Endodermal cell (in vitro differentiated cells): ENCODE measurements around the gene SH3PXD2A. TPM values are rescaled to one million over a fixed set of nuclear protein-coding genes. Genes with fewer than 3 reads are reported as not detected.

Experiments
- DNase-seq: peaks from one replicate; pipeline ENCODE4 v3.0.0-alpha.2; 2017
- H3K27ac ChIP-seq: 2 replicates; pipeline ENCODE4 v1.5.1; 2013; ENCODE audit warnings: mild to moderate bottlenecking, low read depth, low read length, moderate library complexity
- H3K27me3 ChIP-seq: 2 replicates; pipeline ENCODE4 v1.6.1; 2013; ENCODE audit warnings: mild to moderate bottlenecking, low read length, moderate library complexity; ENCODE audit not compliant: insufficient read depth, control insufficient read depth, poor library complexity, severe bottlenecking
- H3K36me3 ChIP-seq: 2 replicates; pipeline ENCODE4 v1.7.0; 2013; ENCODE audit warnings: mild to moderate bottlenecking, low read length, moderate library complexity; ENCODE audit not compliant: control insufficient read depth, insufficient read depth
- H3K4me1 ChIP-seq: one replicate; pipeline ENCODE4 v1.7.0; 2013; ENCODE audit warnings: low read length; ENCODE audit not compliant: control insufficient read depth, insufficient read depth
- H3K4me3 ChIP-seq: 2 replicates; pipeline ENCODE4 v1.5.1; 2013; ENCODE audit warnings: mild to moderate bottlenecking, low read length, moderate library complexity
- H3K9ac ChIP-seq: 2 replicates; pipeline ENCODE4 v1.6.1; 2013; ENCODE audit warnings: mild to moderate bottlenecking, low read length, moderate library complexity; ENCODE audit not compliant: poor library complexity, severe bottlenecking; ENCODE audit errors: extremely low read depth
- H3K9me3 ChIP-seq: 2 replicates; pipeline ENCODE4 v1.6.1; 2013; ENCODE audit warnings: mild to moderate bottlenecking, low read length, moderate library complexity; ENCODE audit not compliant: control insufficient read depth
- H3K27ac Mint-ChIP-seq: 2 replicates; pipeline ENCODE4 v1.8.0; 2020; ENCODE audit warnings: mixed read lengths
- H3K27me3 Mint-ChIP-seq: 2 replicates; pipeline ENCODE4 v1.8.0; 2021; ENCODE audit warnings: mild to moderate bottlenecking, mixed read lengths; ENCODE audit not compliant: insufficient read depth
- H3K36me3 Mint-ChIP-seq: 2 replicates; pipeline ENCODE4 v1.8.0; 2020; ENCODE audit warnings: low read depth, mixed read lengths
- H3K4me1 Mint-ChIP-seq: 2 replicates; pipeline ENCODE4 v1.8.0; 2020; ENCODE audit warnings: mixed read lengths
- H3K4me3 Mint-ChIP-seq: 2 replicates; pipeline ENCODE4 v1.8.0; 2020; ENCODE audit warnings: mild to moderate bottlenecking, moderate library complexity, mixed read lengths
- H3K9me3 Mint-ChIP-seq: 2 replicates; pipeline ENCODE4 v1.8.0; 2020; ENCODE audit warnings: mild to moderate bottlenecking, mixed read lengths
- WGBS, 2 experiments: methylation state at CpG; one replicate each; pipeline versions ENCODE4 v1.1.5 to v1.1.7; 2013; ENCODE audit warnings: missing lambda C conversion rate in 2 of 2, mixed read lengths in 1 of 2; ENCODE audit not compliant: insufficient coverage in 1 of 2, insufficient read length in 1 of 2; 5-methylcytosine and 5-hydroxymethylcytosine counted together
- total RNA-seq, 2 donors: library from RNA; stranded (reverse); fragmentation: NEBNext Ultra II Directional in 1 of 2; extraction: Animal tissue kit (Norgen Biotek cat#: 25700) in 1 of 2; gene quantifications; 2 replicates in 1 of 2; 3 replicates in 1 of 2; pipeline ENCODE4 v1.2.1, GENCODE V29; 2021
- TF ChIP-seq, protein P1 (sequence below): fragments of 200-600 bp; sonication (generic); conservative IDR thresholded peaks from 2 replicates; pipeline ENCODE4 v1.5.0; 2021; ENCODE audit warnings: antibody characterized with exemption, mild to moderate bottlenecking

The SH3PXD2A gene
- total RNA-seq, 2 donors from 2014 or later, result 15.7 to 22.6 TPM

DNA sequence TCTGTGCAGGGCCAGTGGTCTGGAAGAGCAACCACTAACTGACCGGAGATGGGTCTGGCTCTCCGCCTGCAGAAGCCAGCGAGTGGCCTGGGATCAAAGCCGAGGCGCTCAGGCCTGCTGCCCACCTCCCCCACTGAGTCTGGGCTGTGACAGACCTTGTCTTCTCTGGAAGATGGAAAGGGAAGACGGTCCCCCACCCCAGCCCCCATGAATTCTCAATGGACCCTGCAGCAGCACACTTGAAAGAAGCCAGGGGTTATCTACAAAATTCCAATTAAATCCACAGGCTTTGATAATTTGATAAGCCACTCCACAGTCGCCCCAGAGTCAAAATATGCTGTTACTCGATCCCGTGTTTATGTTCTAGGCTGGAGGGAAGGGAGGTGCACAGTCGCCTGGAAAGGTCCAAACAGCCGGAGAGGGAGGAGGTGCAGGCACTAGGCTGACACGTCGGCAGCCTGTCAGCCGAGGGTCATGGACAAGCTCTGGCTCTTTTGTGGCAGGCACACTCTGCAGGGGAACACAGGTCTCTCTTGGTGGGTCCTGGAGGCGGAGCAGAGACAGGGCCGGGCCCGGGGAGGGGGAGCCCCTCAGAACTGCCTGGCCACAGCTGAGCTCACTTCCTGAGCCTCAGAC lies 134.9 kb downstream of the SH3PXD2A start:
- WGBS, 2 experiments, result 85 to 86% methylated on average over 16 to 17 of the region's 17 CpGs
- H3K9me3 Mint-ChIP-seq, result no peaks in the 10 kb centered on the region
- H3K27me3 Mint-ChIP-seq, result no peaks in the 10 kb centered on the region
- H3K4me3 Mint-ChIP-seq, result no peak overlapping the region
- no peak overlapping the region for H3K27ac Mint-ChIP-seq
- Histone ChIP-seq H3K9ac (no peak overlapping the region), H3K36me3 (no peaks in the 10 kb centered on the region), H3K4me1 (no peaks in the 10 kb centered on the region), H3K9me3 (no peaks in the 10 kb centered on the region), H3K27ac (no peak overlapping the region), H3K27me3 (no peaks in the 10 kb centered on the region), H3K4me3 (no peak overlapping the region)
- no peaks in the 10 kb centered on the region for H3K4me1 Mint-ChIP-seq
- no peak for DNase-seq
- TF ChIP-seq, protein P1, sequence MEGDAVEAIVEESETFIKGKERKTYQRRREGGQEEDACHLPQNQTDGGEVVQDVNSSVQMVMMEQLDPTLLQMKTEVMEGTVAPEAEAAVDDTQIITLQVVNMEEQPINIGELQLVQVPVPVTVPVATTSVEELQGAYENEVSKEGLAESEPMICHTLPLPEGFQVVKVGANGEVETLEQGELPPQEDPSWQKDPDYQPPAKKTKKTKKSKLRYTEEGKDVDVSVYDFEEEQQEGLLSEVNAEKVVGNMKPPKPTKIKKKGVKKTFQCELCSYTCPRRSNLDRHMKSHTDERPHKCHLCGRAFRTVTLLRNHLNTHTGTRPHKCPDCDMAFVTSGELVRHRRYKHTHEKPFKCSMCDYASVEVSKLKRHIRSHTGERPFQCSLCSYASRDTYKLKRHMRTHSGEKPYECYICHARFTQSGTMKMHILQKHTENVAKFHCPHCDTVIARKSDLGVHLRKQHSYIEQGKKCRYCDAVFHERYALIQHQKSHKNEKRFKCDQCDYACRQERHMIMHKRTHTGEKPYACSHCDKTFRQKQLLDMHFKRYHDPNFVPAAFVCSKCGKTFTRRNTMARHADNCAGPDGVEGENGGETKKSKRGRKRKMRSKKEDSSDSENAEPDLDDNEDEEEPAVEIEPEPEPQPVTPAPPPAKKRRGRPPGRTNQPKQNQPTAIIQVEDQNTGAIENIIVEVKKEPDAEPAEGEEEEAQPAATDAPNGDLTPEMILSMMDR, result no peak
- H3K36me3 Mint-ChIP-seq, result peaks cover 22% of the 10 kb centered on the region

DNA sequence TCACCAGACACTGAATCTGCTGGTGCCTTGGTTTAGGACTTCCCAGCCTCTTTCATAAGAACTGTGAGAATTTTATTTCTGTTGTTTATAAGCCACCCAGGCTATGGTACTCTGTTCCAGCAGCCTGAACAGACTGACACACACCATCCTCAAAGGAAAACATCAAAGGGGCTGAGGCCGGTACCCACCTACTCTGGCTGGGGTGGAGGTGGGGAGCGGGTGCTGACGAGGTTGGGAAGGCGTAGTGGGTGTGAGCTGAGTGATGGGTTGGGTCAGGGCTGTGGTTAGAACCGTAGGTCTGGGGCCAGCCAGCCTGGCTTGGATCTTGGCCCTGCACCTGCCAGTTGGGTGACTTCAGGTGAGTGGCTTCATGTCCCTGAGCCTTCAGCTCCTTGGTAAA lies 136.3 kb downstream of the SH3PXD2A start:
- Mint-ChIP-seq H3K4me1 (no peaks in the 10 kb centered on the region), H3K9me3 (no peaks in the 10 kb centered on the region), H3K27ac (peak overlapping the region; percentile 61), H3K4me3 (no peak overlapping the region), H3K27me3 (no peaks in the 10 kb centered on the region), H3K36me3 (peaks cover 19% of the 10 kb centered on the region)
- H3K27ac ChIP-seq, result no peak overlapping the region
- TF ChIP-seq, protein P1, result no peak
- WGBS, 2 experiments, result 94 to 100% methylated on average over 2 to 4 of the region's 5 CpGs
- no peaks in the 10 kb centered on the region for H3K4me1 ChIP-seq
- H3K9me3 ChIP-seq, result no peaks in the 10 kb centered on the region
- DNase-seq, result no peak
- H3K4me3 ChIP-seq, result no peak overlapping the region
- no peaks in the 10 kb centered on the region for H3K36me3 ChIP-seq
- no peak overlapping the region for H3K9ac ChIP-seq
- no peaks in the 10 kb centered on the region for H3K27me3 ChIP-seq

DNA sequence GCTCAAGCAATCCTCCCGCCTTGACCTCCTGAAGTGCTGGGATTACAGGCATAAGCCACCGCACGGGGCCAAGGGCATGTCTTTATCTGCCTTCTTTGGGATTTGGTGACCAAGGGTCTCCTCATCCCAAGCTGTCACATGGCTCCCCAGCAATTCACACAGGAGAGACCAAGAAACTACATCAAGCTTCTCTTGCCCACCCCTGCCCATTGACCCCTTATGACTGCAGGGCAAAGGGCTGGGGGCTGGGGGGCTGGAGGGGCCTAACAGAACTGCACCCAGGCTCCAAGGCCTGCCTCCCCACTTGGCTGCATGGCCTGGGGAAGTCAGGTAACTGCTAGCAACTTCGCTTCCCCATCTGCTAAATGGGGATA lies 137.1 kb downstream of the SH3PXD2A start:
- H3K36me3 ChIP-seq, result no peaks in the 10 kb centered on the region
- H3K4me3 ChIP-seq, result no peak overlapping the region
- H3K4me1 Mint-ChIP-seq, result no peaks in the 10 kb centered on the region
- H3K9me3 Mint-ChIP-seq, result no peaks in the 10 kb centered on the region
- no peak for DNase-seq
- no peak overlapping the region for H3K27ac Mint-ChIP-seq
- H3K9me3 ChIP-seq, result no peaks in the 10 kb centered on the region
- no peaks in the 10 kb centered on the region for H3K27me3 Mint-ChIP-seq
- H3K36me3 Mint-ChIP-seq, result peaks cover 14% of the 10 kb centered on the region
- H3K27me3 ChIP-seq, result no peaks in the 10 kb centered on the region
- no peak overlapping the region for H3K27ac ChIP-seq
- 93 to 100% methylated on average over 3 to 4 of the region's 4 CpGs for WGBS, 2 experiments
- H3K4me3 Mint-ChIP-seq, result no peak overlapping the region
- no peaks in the 10 kb centered on the region for H3K4me1 ChIP-seq
- TF ChIP-seq, protein P1, result no peak
- H3K9ac ChIP-seq, result no peak overlapping the region
